SK-N-DZ (cell line): Measurements from ENCODE around the gene CBR3.

ENCODE experiments used
- DNase-seq: peaks from one replicate; pipeline ENCODE4 v3.0.0-alpha.2; 2015; ENCODE audit warnings: low spot score

Gene CBR3

DNA sequence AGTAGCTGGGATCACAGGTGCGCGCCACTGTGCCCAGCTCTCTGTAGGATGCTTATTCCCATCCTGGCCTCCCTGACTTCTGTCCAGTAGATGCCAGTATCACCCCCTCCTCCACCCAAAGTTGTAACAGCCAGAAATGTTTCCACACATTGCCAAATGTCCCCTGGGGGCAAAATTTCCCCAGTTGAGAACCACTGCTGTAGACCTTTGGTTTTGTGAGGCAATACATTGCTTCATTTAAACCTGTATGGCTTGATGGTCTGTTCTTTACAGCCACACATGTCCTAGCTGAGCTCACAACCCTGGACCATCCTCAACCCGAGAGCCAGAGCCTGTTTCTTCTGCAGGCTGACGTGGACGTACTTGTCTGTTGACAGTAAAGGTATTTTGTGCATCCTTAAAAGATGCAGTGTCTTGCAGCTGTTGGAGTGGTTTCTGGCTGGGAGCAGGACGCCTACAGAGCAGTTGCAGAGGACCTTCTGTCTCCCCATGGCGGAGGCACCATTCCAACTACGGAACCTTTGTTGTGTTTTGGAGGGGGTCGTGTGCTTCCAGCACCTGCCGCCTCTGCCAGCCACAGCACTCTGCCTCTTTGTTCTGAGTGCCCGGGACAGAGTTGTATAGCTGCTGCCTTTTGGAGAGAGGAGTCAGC is 48.4 kb downstream of the CBR3 start:
- DNase-seq: no peak

DNA sequence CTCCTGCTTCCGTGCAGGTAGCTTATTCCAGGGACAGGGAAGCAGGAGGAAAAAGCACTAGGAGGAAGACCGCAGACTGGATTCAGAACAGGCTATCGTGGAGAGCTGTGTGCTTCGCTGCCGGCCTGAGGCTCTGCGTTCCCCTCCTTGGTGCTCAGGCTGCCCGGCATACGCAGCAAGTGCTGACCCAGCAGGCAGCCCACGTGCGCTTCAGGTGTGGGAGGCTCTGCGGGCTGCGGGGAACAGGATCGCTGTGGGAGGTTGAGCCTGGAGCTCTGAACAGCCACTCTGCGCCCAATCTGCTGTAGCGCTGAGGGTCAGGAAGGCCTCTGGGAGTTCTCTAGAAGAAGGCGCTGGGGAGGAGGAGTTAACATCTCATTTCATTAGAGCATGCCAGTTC is 49.7 kb downstream of the CBR3 start:
- no peak for DNase-seq

DNA sequence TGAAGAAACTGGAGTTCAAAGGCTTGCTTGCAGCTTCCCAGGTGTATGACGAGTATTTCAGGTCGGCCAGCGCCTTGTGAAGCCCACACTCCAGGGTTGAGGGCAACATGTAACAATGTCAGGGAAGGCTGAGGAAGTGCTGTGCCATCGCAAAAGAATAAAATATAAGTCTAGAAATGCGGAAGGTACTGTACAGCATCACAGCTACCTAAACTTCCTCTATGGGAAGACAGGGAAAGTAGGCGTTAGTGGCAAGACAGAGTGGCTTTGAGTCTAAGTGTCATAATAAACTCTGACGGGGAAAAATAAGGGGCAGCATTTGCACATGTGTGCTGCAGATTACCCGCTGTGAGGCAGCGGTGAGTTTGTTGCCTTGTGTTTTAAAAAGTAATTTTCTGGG is 50.6 kb downstream of the CBR3 start:
- DNase-seq: no peak

DNA sequence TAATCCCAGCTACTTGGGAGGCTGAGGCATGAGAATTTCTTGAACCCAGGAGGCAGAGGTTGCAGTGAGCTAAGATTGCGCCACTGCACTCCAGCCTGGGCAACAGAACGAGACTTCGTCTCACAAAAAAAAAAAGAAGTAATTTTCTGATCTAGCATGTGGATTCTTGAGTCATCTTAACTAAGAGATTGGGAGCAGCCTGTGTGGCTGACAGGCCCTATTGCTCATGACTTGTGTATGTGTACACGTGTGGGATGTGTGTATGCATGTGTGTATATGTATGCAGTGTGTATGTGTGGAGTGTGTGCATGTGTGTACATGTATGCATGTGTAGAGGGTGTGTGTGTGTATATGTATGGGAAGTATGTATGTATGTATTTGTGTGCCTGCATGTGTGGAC is 51.2 kb downstream of the CBR3 start:
- no peak for DNase-seq

DNA sequence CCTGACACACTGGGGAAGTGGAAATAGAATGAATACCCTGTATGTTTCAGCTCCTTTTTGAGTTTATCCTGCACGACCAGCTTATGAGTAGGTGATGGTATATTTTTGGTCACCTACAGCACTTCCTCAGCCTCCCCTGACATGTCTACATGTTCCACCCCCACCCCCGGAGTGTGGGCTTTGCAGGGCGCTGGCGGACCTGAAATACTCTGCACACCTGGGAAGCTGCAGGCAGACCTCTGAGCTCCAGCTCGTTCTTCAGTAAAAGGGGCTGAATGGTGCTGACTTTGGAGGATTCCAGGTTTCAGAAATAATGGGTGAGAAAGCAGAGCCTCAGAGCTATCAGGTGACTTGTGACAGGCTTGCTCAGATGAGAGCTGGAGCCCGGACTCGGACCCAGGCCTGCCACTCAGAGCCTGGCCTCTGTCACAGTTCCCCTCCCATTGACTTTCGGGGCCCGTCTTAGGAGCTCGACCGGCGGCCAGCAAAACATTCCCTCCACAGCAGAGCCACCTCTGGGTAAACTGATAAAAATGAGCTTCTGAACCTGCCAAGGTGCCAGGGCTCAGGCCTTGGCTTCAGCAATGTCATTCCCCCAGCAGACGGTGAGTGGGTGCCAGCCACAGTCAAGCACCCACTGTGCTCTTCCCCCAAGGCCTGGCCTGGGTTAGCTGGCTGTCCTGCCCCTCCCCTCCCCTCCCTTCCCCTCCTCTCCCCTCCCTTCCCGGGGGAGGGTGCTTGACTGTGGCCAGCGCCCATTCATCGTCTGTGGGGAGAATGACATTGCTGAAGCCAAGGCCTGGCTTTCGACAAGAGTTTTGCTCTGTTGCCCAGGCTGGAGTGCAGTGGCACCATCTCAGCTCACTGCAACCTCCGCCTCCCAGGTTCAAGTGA is 51.9 kb downstream of the CBR3 start:
- DNase-seq: no peak

DNA sequence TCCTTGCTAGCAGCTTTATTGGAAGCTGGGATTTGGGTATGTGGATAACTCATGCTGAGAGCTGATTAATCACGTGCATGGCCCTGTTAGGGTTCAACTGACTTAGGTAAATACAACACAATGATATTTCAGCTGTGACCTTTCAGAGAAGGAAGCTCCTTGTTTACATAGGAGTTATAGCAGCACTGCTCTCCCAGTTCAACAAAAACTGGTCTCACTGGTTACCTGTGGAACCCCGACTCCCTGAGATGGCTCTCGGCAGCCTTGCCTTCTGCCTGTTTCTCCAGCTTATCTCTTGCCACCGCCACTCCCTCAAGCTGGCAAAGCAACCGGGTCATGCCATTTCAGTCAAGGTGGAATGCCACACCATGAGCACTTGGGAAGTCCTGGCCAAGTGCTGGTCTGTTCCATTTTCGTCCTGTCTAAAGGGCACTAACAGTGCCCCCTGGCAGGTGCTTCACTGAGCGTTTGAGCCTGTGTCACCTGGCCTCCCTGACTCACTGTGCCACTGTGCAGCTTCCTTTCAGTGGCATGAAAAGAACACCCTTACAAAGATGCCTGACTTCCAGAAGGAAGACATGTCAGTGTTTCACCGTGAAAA is 53.3 kb downstream of the CBR3 start:
- DNase-seq: no peak

DNA sequence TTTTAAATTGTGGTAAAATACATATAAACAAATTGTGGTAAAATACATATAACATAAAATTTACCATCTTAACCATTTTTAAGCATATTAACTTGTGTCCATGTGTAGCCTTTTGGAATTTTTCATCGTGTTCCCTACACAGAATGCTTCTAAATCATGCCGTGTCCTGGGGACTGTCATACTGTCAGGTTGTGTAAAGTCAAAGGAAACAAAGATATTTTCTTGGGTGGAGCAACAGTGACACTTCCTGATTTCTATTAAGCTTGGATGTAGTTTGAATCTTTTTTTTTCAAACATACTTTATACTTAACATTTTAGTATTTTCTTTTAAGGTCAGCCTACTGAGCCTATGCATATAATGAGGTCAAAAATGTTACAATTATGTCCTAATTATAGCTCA is 54.1 kb downstream of the CBR3 start:
- no peak for DNase-seq

DNA sequence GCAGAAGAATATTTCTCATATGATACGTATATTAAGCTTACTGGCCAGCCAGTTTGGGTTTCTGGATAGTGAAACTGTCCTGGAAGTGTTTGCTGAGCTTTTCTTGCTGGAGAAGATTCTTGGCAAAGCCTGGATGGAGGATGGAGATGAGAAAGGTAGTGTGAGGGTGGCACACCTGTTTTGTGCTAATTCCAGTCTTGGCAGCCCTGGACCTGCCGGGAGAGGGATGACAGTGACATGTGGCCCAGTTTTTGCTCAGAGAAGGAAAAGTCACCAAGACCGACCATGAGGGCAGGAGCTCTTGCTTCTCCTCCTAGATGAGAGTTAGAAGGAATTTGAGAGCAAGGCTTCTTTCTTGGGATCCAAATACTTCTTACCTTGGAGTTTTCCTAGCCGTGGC is 55.9 kb downstream of the CBR3 start:
- DNase-seq: no peak

DNA sequence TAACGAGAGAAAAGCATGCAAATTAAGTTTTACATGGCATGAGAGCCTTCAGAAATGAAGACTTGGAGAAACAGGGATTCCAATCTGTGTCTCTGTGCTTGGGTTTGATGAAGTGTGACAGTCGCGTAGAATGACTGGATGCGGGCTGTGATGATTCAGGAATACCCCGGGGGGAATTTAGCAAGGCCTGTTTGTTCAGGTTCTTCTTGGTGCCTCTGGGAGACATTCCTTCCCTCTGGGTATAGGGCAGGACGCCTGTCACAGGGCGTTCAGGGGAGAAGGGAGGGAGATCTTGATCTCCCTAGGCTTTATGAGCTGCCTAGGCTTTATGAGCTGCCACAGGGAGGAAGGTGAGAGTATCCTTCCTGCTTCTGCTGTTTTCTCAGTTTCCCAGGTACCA is 58.3 kb downstream of the CBR3 start:
- DNase-seq: no peak

DNA sequence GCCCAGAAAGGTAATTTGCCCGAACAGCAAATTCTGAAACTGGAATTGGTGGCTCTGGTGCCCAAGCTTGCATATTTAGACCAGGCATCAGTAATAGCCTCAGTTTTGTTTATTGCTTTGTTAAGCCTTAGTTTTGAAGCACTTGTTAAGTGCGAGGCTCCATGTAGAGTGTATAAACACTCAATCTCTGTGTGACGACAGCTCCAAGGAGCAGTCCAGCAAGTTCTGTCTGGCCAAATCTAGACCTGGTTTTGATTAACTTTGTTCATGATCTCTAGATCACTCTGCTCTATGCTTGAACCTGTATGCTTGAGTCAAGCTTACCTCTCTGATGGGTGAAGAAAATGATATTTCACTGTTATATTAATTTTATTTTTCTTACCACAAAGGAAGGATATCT is 59.1 kb downstream of the CBR3 start:
- no peak for DNase-seq

DNA sequence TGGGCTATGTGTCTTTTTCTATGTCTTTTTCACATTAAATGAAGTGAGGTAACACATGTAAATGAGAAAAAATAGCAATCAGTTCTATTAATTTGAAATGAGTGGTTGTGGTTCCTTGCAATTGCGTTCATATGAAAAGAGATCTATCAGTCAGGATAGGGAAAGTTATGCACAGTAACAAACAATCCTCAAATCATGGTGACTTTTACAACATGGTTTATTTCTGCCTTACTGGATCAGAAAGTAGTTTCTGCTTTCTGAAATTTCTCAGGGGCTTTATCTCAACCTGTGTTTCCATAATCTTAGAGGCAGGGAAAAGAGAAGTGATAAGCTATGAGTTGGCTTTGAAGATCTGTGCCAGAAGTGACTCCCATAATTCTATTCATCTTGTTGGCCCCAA is 60.7 kb downstream of the CBR3 start:
- no peak for DNase-seq
